ENCODE measurements around the gene ASXL3. TPM values are rescaled to one million over a fixed set of nuclear protein-coding genes. Genes with fewer than 3 reads are reported as not detected.

ASXL3 gene
- total and polyA plus RNA-seq, 4 donors: 0.19 to 1.3 (median 0.39) TPM

- TF ChIP-seq MAX (IDR thresholded peaks at IDR 0.05) (no peak), FOXA1 (IDR thresholded peaks at IDR 0.05) (no peak), RAD21 (IDR thresholded peaks at IDR 0.05) (no peak), EGR1 (IDR thresholded peaks at IDR 0.05; ENCODE audit: low read depth in 2 of 2) (no peak), JUND (IDR thresholded peaks at IDR 0.05) (no peak), ZBTB33 (IDR thresholded peaks at IDR 0.05) (no peak), NR2F2 (IDR thresholded peaks at IDR 0.05) (no peak), HNF4G (IDR thresholded peaks at IDR 0.05) (no peak), ATF3 (IDR thresholded peaks at IDR 0.05) (no peak), CTCF (IDR thresholded peaks at IDR 0.05; ENCODE audit: low read depth, low read length, missing input control) (no peak), HNF4A (conservative IDR thresholded peaks at IDR 0.05) (no peak), GABPA (IDR thresholded peaks at IDR 0.05 in 1 of 2, conservative IDR thresholded peaks at IDR 0.05 in 1 of 2) (no peak), YY1 (IDR thresholded peaks at IDR 0.05) (no peak), RXRA (IDR thresholded peaks at IDR 0.05) (no peak), TAF1 (conservative IDR thresholded peaks at IDR 0.05) (no peak)
- no peak for DNase-seq (ENCODE audit: low spot score)
- WGBS: 93% methylated on average over 2 of the region's 2 CpGs
Observed at GRCh38 chr18:33588361-33588760, 10.3 kb downstream of the ASXL3 start.

GRCh38 chr18:33593261-33593660, 15.2 kb downstream of the ASXL3 start:
- WGBS: 88% methylated on average over 5 of the region's 5 CpGs
- no peak for DNase-seq (ENCODE audit: low spot score)
- H3K4me3 ChIP-seq (ENCODE audit: low read depth in 1 of 3, low read length in 3 of 3): no peak overlapping the region
- no peaks in the 10 kb centered on the region for H3K27me3 ChIP-seq (ENCODE audit: control insufficient read depth in 4 of 4, insufficient read depth in 4 of 4, low read length in 3 of 4)
- H3K9ac ChIP-seq (ENCODE audit: low read depth in 1 of 2, low read length in 2 of 2): no peak overlapping the region
- H3K9me3 ChIP-seq (ENCODE audit: control insufficient read depth in 4 of 4, low read length in 3 of 4): no peaks in the 10 kb centered on the region
- no peak for TF ChIP-seq SP1 (IDR thresholded peaks at IDR 0.05)
- no peak for TF ChIP-seq RAD21 (IDR thresholded peaks at IDR 0.05)
- no peak for TF ChIP-seq NR2F2 (IDR thresholded peaks at IDR 0.05)
- no peak for TF ChIP-seq GABPA (IDR thresholded peaks at IDR 0.05 in 1 of 2, conservative IDR thresholded peaks at IDR 0.05 in 1 of 2)
- no peak for TF ChIP-seq RXRA (IDR thresholded peaks at IDR 0.05)
- no peak for TF ChIP-seq ATF3 (IDR thresholded peaks at IDR 0.05)
- TF ChIP-seq CTCF (IDR thresholded peaks at IDR 0.05; ENCODE audit: low read depth, low read length, missing input control): no peak
- TF ChIP-seq FOXA2 (IDR thresholded peaks at IDR 0.05): no peak
- TF ChIP-seq TAF1 (conservative IDR thresholded peaks at IDR 0.05): no peak
- TF ChIP-seq YY1 (IDR thresholded peaks at IDR 0.05): no peak
- no peak for TF ChIP-seq REST (IDR thresholded peaks at IDR 0.05)
- no peak for TF ChIP-seq ZBTB33 (IDR thresholded peaks at IDR 0.05)
- no peak for TF ChIP-seq JUND (IDR thresholded peaks at IDR 0.05)
- TF ChIP-seq HNF4G (IDR thresholded peaks at IDR 0.05): no peak
- TF ChIP-seq EGR1 (IDR thresholded peaks at IDR 0.05; ENCODE audit: low read depth in 2 of 2): no peak
- no peak for TF ChIP-seq FOXA1 (IDR thresholded peaks at IDR 0.05)
- H3K4me1 ChIP-seq (ENCODE audit: control insufficient read depth in 4 of 4, insufficient read depth in 4 of 4, low read length in 3 of 4): peaks cover 0 to 4% (median 0%) of the 10 kb centered on the region in 4 donors
- no peak overlapping the region for H3K27ac ChIP-seq (ENCODE audit: low read depth in 1 of 2, low read length in 2 of 2)
- H3K36me3 ChIP-seq (ENCODE audit: control insufficient read depth in 4 of 4, insufficient read depth in 3 of 4, low read depth in 1 of 4, low read length in 3 of 4): no peaks in the 10 kb centered on the region

More at GRCh38 chr18:33588361-33588760, 10.3 kb downstream of the ASXL3 start:
- H3K27ac ChIP-seq (ENCODE audit: low read depth in 1 of 2, low read length in 2 of 2): no peak overlapping the region
- H3K4me3 ChIP-seq (ENCODE audit: low read depth in 1 of 3, low read length in 3 of 3): no peak overlapping the region
- no peak overlapping the region for H3K9ac ChIP-seq (ENCODE audit: low read depth in 1 of 2, low read length in 2 of 2)
- no peaks in the 10 kb centered on the region for H3K9me3 ChIP-seq (ENCODE audit: control insufficient read depth in 4 of 4, low read length in 3 of 4)
- H3K4me1 ChIP-seq (ENCODE audit: control insufficient read depth in 4 of 4, insufficient read depth in 4 of 4, low read length in 3 of 4): peaks cover 0 to 4% (median 0%) of the 10 kb centered on the region in 4 donors
- no peaks in the 10 kb centered on the region for H3K27me3 ChIP-seq (ENCODE audit: control insufficient read depth in 4 of 4, insufficient read depth in 4 of 4, low read length in 3 of 4)
- no peaks in the 10 kb centered on the region for H3K36me3 ChIP-seq (ENCODE audit: control insufficient read depth in 4 of 4, insufficient read depth in 3 of 4, low read depth in 1 of 4, low read length in 3 of 4)

All from liver (tissue), 9 donors.